Esophagus muscularis mucosa (tissue), 4 donors: ENCODE measurements around the gene MAP4K4. TPM values are rescaled to one million over a fixed set of nuclear protein-coding genes. Genes with fewer than 3 reads are reported as not detected.
"Not testable (repeated sequence)": the region's sequence is repeated elsewhere in the genome, so short reads cannot be mapped to it uniquely, and the experiment has no call there.

Source experiments
- DNase-seq: peaks from one replicate; pipeline ENCODE4 v3.0.0-alpha.2; 2017; ENCODE audit errors: extremely low spot score
- H3K27ac ChIP-seq, 4 donors: fragments of 200-600 bp; sonication (generic); replicated peaks in 1 of 4; 1 replicate in 3 of 4; 2 replicates in 1 of 4; pipeline ENCODE4 v1.5.1; 2016 to 2019; ENCODE audit warnings: mild to moderate bottlenecking in 1 of 4
- H3K27me3 ChIP-seq, 4 donors: fragments of 200-600 bp; sonication (generic); one replicate each; pipeline versions ENCODE4 v1.5.1 to v1.6.0; 2016 to 2019
- H3K36me3 ChIP-seq, 4 donors: fragments of 200-600 bp; sonication (generic); one replicate each; pipeline ENCODE4 v1.5.1; 2016 to 2019
- H3K4me1 ChIP-seq, 4 donors: fragments of 200-600 bp; sonication (generic); one replicate each; pipeline ENCODE4 v1.5.1; 2016 to 2019
- H3K4me3 ChIP-seq, 4 donors: fragments of 200-600 bp; sonication (generic); 1 replicate in 2 of 4; 2 replicates in 2 of 4; pipeline ENCODE4 v1.5.1; 2016 to 2019; ENCODE audit warnings: mild to moderate bottlenecking in 4 of 4, moderate library complexity in 1 of 4
- H3K9me3 ChIP-seq, 4 donors: fragments of 200-600 bp; sonication (generic); 1 replicate in 3 of 4; 2 replicates in 1 of 4; pipeline ENCODE4 v1.5.1; 2016 to 2019
- EP300 ChIP-seq: sonication (generic); formaldehyde crosslinking; IDR thresholded peaks from one replicate; pipeline ENCODE4 v1.6.1; 2017; ENCODE audit warnings: antibody characterized with exemption
- POLR2A ChIP-seq: fragments of 450-650 bp; IDR thresholded peaks from one replicate; pipeline ENCODE4 v1.6.1; 2017; ENCODE audit warnings: antibody characterized with exemption, moderate library complexity, mild to moderate bottlenecking, low read depth
- POLR2AphosphoS5 ChIP-seq, 2 donors: sonication (generic); formaldehyde crosslinking; IDR thresholded peaks; one replicate each; pipeline ENCODE4 v1.6.1; 2017; ENCODE audit warnings: antibody characterized with exemption in 2 of 2
- WGBS: methylation state at CpG from one replicate; pipeline ENCODE4 v1.1.5; 2018; 5-methylcytosine and 5-hydroxymethylcytosine counted together
- intact Hi-C: fragments of 100-400 bp; cut with DNase I; formaldehyde crosslinking; loops from one replicate; pipeline ENCODE4 v1.15.1; 2023
- total RNA-seq, 4 donors: library from RNA; depleted of rRNA; stranded (reverse); fragments of >200 nt; gene quantifications; one replicate each; pipeline versions ENCODE4 v1.1.0 to v1.2.1, GENCODE V29; 2016
- TF ChIP-seq, protein P1 (sequence below), 3 experiments: fragments of 200-600 bp in 2 of 3; fragments of 450-650 bp in 1 of 3; sonication (generic) in 2 of 3; IDR thresholded peaks; one replicate each; pipeline ENCODE4 v1.5.1; 2017 to 2019; ENCODE audit warnings: antibody characterized with exemption in 3 of 3, mild to moderate bottlenecking in 2 of 3, moderate library complexity in 1 of 3

MAP4K4 gene
- total RNA-seq, 4 donors from 2014 or later: 37.8 to 59.0 (median 51.7) TPM

GRCh38 chr2:101748000-101748399, 50.5 kb downstream of the MAP4K4 start:
- Histone ChIP-seq H3K36me3 (no peaks in the 10 kb centered on the region), H3K9me3 (no peaks in the 10 kb centered on the region), H3K4me3 (no peak overlapping the region), H3K27me3 (no peaks in the 10 kb centered on the region), H3K27ac (no peak overlapping the region), H3K4me1 (peaks cover 70 to 77% (median 73%) of the 10 kb centered on the region in 4 donors)
- intact Hi-C loops: no loop called here
- WGBS: 23% methylated on average over 1 of the region's 1 CpG
- no peak for TF ChIP-seq POLR2A
- no peak for TF ChIP-seq EP300
- no peak for TF ChIP-seq POLR2AphosphoS5 (IDR thresholded peaks at IDR 0.05)
- TF ChIP-seq, protein P1, sequence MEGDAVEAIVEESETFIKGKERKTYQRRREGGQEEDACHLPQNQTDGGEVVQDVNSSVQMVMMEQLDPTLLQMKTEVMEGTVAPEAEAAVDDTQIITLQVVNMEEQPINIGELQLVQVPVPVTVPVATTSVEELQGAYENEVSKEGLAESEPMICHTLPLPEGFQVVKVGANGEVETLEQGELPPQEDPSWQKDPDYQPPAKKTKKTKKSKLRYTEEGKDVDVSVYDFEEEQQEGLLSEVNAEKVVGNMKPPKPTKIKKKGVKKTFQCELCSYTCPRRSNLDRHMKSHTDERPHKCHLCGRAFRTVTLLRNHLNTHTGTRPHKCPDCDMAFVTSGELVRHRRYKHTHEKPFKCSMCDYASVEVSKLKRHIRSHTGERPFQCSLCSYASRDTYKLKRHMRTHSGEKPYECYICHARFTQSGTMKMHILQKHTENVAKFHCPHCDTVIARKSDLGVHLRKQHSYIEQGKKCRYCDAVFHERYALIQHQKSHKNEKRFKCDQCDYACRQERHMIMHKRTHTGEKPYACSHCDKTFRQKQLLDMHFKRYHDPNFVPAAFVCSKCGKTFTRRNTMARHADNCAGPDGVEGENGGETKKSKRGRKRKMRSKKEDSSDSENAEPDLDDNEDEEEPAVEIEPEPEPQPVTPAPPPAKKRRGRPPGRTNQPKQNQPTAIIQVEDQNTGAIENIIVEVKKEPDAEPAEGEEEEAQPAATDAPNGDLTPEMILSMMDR (IDR thresholded peaks at IDR 0.05): no peak
- no peak for DNase-seq

DNA sequence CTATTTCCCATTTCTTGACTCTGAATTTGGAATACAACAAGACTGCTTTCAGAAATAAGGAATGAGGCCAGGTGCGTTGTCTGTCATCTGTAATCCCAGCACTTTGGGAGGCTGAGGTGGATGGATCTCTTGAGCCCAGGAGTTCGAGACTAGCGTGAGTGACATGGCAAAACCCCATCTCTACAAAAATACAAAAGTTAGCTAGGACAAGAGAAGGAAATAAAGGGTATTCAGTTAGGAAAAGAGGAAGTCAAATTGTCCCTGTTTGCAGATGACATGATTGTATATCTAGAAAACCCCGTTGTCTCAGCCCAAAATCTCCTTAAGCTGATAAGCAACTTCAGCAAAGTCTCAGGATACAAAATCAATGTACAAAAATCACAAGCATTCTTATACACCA, 51.0 kb downstream of the MAP4K4 start:
- H3K27ac ChIP-seq, intact Hi-C loops, H3K9me3 ChIP-seq, H3K27me3 ChIP-seq, H3K36me3 ChIP-seq, H3K4me3 ChIP-seq: not testable (repeated sequence)
- DNase-seq: peak; percentile 31
- H3K4me1 ChIP-seq: peaks cover 70 to 77% (median 73%) of the 10 kb centered on the region in 4 donors
- WGBS: 83% methylated on average over 4 of the region's 4 CpGs

- TF ChIP-seq, protein P1 (IDR thresholded peaks at IDR 0.05): no peak
- no peak for TF ChIP-seq EP300
- no peak for TF ChIP-seq POLR2A
- no peak for TF ChIP-seq POLR2AphosphoS5 (IDR thresholded peaks at IDR 0.05)
- H3K9me3 ChIP-seq: no peaks in the 10 kb centered on the region
- WGBS: 90% methylated on average over 3 of the region's 3 CpGs
- peaks cover 73 to 81% (median 79%) of the 10 kb centered on the region in 4 donors for H3K4me1 ChIP-seq
- intact Hi-C loops: no loop called here
- H3K27ac ChIP-seq: no peak overlapping the region
- H3K4me3 ChIP-seq: no peak overlapping the region
- peak; percentile 10 for DNase-seq
- no peaks in the 10 kb centered on the region for H3K36me3 ChIP-seq
- H3K27me3 ChIP-seq: no peaks in the 10 kb centered on the region
Observed at GRCh38 chr2:101750688-101751087, 53.2 kb downstream of the MAP4K4 start.

DNA sequence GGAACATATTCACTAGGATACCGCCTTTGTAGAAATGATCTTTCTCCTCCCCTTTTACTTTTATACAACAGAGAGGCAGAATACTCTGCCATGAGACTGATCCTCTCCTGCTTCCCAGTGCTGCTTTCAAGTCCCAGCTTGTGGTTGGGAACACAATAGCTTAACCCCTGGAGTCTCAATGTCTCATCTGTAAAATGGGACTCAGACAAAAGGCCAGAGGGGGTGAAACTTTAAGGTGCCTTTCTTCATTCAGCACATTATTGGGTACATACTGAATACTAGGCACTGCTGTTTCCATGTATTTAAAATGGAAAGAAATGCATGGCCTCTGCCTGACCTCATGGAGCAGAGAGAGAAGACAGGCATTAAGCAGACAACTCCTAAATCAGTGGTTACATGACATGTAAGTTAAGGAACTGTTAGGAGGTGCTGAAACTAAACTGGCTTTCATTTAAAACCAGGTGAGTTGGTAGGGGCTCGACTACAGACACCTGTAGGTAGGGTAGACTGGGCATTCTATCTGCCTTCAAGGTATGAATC, 53.8 kb downstream of the MAP4K4 start:
- DNase-seq: peak; percentile 75
- Histone ChIP-seq H3K27me3 (no peaks in the 10 kb centered on the region), H3K9me3 (no peaks in the 10 kb centered on the region), H3K4me1 (peaks cover 69 to 79% (median 78%) of the 10 kb centered on the region in 4 donors), H3K36me3 (no peaks in the 10 kb centered on the region), H3K27ac (peak overlapping the region in 1 of 4 donors; percentile 39), H3K4me3 (no peak overlapping the region)
- 72% methylated on average over 2 of the region's 2 CpGs for WGBS
- intact Hi-C loops: no loop called here
- TF ChIP-seq POLR2AphosphoS5 (IDR thresholded peaks at IDR 0.05) (no peak), POLR2A (no peak), EP300 (no peak)
- TF ChIP-seq, protein P1 (IDR thresholded peaks at IDR 0.05): no peak

DNA sequence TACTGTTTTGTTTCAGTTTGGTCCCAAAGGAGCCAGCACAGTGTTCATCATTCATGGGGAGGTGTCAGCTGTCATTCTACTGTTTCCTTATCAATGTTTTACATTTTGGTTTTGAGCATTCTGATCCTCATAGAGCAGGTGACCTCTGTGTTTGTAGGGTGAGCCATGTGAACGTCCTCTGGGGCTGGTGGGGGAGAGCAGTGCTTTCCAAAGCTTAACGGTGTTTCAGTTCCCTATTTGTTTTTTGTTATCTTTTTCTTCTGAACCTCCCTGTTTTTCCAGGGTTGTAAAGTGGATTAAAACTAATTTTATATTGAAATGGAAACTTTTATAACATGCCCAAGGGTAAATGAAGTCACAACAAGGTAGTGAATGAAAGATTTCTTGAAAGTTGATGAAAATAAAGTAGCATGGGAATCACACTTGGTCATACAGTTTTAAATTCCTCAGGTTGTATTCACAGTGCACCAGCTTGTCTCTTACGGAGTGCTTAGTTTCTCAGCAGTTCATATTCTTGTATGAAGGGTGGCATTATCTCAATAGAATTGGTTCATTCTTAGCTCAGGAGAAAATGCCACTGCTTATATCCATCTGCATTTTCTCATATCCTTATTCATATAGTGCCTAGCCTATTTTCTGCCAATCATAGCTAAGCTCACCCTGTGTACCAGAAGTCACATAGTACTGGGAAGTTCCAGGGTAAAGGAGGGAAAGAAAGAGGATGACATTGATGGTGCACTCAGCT, 54.5 kb downstream of the MAP4K4 start:
- Histone ChIP-seq H3K27me3 (no peaks in the 10 kb centered on the region), H3K4me1 (peaks cover 62 to 77% (median 75%) of the 10 kb centered on the region in 4 donors), H3K4me3 (no peak overlapping the region), H3K27ac (peak overlapping the region in 1 of 4 donors; percentile 39), H3K36me3 (no peaks in the 10 kb centered on the region), H3K9me3 (no peaks in the 10 kb centered on the region)
- DNase-seq: no peak
- TF ChIP-seq POLR2A (no peak), EP300 (no peak), POLR2AphosphoS5 (IDR thresholded peaks at IDR 0.05) (no peak)
- TF ChIP-seq, protein P1 (IDR thresholded peaks at IDR 0.05): no peak
- 27% methylated on average over 3 of the region's 3 CpGs for WGBS
- intact Hi-C loops: no loop called here
